Omental fat pad (tissue), 4 donors: ENCODE results near the gene CCDC34. TPM values are rescaled to one million over a fixed set of nuclear protein-coding genes. Genes with fewer than 3 reads are reported as not detected.

Experiments used
- ATAC-seq: fragments of 150-250 bp; one replicate; pipeline ENCODE4 v1.9.1; 2016; ENCODE audit warnings: mild to moderate bottlenecking, moderate library complexity; ENCODE audit not compliant: low FRiP score
- DNase-seq: peaks from one replicate; pipeline ENCODE4 v3.0.0-alpha.2; 2019; ENCODE audit warnings: low spot score
- total RNA-seq, 4 donors: library from RNA; depleted of rRNA; stranded (reverse); fragments of >200 nt; gene quantifications; one replicate each; pipeline ENCODE4 v1.1.0, GENCODE V29; 2016
- TF ChIP-seq, protein P1 (sequence below), 3 donors: fragments of 450-650 bp; IDR thresholded peaks; one replicate each; pipeline ENCODE4 v1.5.1; 2016 to 2017; ENCODE audit warnings: antibody characterized with exemption in 3 of 3, mild to moderate bottlenecking in 3 of 3, moderate library complexity in 2 of 3

CCDC34 gene
- total RNA-seq, 4 donors from 2014 or later: 2.0 to 3.1 (median 2.4) TPM

DNA sequence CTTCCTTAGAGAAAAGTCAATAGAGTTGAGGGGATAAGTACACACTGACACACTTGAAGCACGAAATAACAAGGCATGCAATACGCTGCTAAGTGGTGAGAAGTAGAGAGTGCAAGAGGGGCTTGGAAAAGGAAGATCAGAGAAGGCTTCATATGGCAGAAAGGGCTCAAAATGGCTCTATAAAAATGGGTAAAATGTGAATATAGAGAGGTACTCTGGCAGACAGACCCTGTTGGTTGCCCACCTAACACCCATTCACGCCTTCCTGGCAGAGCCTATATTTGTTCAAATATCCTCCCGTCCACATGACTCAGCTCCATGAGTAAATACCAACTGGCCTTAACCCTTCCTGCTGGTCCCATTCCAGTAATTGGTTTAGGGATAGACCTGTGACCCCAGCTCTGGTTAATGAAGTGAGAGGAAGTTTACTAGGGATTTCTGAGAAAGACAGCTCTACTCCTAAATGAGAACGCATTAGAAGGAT, 38.9 kb upstream of the CCDC34 start:
- ATAC-seq (no peak), DNase-seq (no peak)
- TF ChIP-seq, protein P1, sequence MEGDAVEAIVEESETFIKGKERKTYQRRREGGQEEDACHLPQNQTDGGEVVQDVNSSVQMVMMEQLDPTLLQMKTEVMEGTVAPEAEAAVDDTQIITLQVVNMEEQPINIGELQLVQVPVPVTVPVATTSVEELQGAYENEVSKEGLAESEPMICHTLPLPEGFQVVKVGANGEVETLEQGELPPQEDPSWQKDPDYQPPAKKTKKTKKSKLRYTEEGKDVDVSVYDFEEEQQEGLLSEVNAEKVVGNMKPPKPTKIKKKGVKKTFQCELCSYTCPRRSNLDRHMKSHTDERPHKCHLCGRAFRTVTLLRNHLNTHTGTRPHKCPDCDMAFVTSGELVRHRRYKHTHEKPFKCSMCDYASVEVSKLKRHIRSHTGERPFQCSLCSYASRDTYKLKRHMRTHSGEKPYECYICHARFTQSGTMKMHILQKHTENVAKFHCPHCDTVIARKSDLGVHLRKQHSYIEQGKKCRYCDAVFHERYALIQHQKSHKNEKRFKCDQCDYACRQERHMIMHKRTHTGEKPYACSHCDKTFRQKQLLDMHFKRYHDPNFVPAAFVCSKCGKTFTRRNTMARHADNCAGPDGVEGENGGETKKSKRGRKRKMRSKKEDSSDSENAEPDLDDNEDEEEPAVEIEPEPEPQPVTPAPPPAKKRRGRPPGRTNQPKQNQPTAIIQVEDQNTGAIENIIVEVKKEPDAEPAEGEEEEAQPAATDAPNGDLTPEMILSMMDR (IDR thresholded peaks at IDR 0.05): no peak

DNA sequence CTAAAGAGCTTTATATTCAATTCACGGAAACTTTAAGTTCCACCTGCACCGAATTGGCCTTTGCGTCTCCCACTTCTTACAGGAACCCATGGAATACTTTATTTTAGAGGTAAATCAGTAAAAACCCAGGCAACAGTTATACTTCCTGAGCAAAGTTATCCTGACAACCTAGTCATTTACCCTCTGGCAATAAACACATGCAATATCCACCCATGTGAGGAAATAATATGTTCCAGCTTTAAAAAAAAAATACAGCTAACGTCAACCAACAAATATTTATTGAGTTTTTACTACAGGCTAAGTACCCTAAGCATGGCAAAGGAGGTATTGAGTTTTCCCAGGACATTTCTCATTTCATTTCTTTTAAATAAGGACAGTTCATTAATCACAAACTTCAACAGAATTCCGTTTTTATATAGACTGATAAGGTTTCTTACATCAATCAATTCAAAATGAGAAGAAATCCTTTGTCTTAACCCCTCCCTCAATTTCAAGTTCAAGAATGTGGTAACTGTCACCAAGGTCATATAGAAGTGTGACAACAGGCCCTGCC, 38.3 kb upstream of the CCDC34 start:
- TF ChIP-seq, protein P1 (IDR thresholded peaks at IDR 0.05): no peak
- ATAC-seq (no peak), DNase-seq (no peak)

DNA sequence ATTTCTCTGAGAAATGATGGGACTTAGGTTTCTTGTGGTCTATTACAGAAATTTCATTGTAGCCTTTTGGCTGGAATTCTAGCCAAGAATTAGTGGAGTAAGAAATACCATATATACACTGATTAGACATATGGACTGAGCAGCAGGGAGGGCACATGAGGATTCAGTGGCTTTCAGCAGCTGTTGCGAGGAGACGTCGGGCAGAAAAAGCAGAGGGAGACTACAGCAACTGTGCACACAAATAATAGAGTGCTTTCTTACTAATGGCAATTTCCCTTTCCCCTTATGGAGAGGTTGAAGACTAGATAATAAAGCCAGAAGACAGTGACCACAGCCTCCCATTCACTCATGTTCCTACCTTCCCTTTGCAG, 35.4 kb upstream of the CCDC34 start:
- TF ChIP-seq, protein P1 (IDR thresholded peaks at IDR 0.05): no peak
- DNase-seq (no peak), ATAC-seq (no peak)

DNA sequence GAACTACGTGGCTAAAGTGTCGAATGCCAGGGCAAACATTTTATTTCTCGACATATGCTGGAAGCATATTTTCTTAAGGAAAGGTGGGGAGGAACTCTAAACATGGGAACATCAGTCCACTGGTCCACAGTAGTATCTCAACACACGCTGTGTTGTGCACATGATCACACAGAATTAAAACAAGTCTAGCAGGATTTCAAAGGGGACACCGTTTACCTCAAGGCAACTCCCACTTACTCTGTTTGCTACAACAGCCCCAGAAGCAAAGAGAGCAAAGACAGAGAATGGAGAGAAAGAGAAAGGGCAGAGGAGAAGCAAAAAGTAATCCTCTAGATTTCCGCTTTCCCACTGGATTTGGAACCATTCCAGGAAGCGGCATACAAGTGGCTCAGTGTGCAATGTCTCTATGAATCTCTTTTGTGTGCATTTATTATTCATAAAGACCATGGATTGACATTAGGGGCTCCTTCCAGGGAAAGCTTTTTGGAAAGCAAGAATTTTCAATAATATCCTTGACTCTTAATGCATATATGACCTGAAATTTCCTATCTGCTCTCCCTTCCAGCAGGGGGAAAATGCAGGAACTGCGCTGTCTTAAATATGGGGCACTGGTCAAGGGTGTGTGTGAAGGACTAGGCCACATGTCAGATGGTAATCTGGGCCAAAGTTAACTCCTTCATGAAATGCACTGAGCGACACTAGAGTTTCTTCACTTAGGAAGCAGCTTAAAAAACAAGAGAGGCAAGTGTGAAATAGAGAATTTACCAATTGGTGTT, 34.8 kb upstream of the CCDC34 start:
- TF ChIP-seq, protein P1 (IDR thresholded peaks at IDR 0.05): no peak
- no peak for DNase-seq
- ATAC-seq: no peak

DNA sequence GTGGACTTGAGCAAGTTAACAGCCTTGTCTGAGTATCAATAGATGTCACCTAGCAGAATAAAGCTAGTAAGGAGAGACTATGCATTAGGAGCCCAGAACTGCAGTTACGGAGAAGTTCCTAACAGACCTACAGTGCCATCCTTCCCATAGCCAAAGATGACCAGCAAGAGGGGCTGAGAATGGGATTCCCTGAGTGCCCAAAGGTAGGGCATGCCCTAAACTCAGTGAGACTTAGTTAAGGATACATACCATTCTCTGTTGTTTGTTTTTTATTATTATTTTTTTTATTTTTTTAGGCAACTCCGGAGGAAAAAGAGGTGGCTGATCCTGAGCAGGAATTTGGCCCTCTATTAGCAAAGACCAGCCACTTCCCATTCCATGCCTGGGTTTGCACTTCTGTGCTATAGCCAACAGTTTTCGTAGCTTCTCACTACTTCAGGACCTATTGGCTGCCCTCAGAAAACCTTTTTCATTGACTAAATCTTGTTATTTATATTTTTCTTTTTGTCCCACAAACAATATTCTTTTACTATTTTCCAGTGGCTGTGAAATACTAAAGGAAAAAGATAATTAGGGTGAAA, 33.3 kb upstream of the CCDC34 start:
- DNase-seq (no peak), ATAC-seq (no peak)
- TF ChIP-seq, protein P1 (IDR thresholded peaks at IDR 0.05): no peak

DNA sequence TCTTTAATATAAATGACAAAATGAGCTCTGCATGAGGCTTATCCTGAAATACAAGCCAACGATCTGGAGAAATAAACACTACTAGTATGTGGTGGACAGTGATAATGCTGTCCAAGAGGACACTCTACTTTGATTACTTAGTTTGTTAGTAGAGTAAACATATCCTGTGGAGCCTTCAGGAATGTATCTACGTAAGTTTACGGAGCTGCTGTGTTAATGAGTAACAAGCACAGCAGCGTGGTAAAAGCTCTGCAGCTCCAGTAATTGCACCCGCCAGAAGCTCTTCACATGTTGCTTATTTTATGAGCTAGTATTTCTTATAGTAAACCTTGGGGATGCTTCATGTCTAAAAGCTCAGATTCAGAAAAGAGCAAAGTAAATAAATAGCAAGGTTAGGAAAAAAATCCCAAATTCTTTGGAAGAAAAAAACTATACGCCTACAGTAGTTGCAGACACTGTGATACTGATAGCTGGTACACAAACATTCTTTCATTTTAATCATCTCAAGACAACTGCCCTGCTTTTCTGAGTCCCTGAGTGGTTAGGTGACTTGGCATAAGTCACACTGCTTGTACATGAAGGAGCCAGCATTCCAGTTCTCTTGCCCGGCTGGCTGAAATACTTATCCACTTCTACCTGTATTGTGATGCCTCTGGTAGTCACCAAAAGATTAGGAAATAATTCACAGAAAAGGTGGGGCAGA, 32.7 kb upstream of the CCDC34 start:
- ATAC-seq (no peak), DNase-seq (no peak)
- TF ChIP-seq, protein P1 (IDR thresholded peaks at IDR 0.05): no peak
